Fibroblast of lung (primary cell): ENCODE data around the gene IL22RA2. TPM values are rescaled to one million over a fixed set of nuclear protein-coding genes. Genes with fewer than 3 reads are reported as not detected.
A peak's percentile ranks its signal among the peaks of the same experiment; 100 is the strongest.

Experiments
- DNase-seq, 2 donors: peaks; one replicate each; pipeline versions ENCODE4 v3.0.0 to v3.0.0-alpha.2; 2010; ENCODE audit warnings: low read depth in 2 of 2
- H2AFZ ChIP-seq: 2 replicates; pipeline ENCODE4 v1.5.1; 2012; ENCODE audit warnings: low read length, control low read depth, inconsistent platforms
- H3K27ac ChIP-seq: 2 replicates; pipeline ENCODE4 v1.5.1; 2011; ENCODE audit warnings: low read length, control low read depth; ENCODE audit not compliant: insufficient read depth
- H3K27me3 ChIP-seq: 2 replicates; pipeline ENCODE4 v1.5.1; 2011; ENCODE audit warnings: mild to moderate bottlenecking, low read length; ENCODE audit not compliant: control insufficient read depth, insufficient read depth
- H3K36me3 ChIP-seq: 2 replicates; pipeline ENCODE4 v1.5.1; 2011; ENCODE audit warnings: low read length; ENCODE audit not compliant: control insufficient read depth, insufficient read depth
- H3K4me1 ChIP-seq: 2 replicates; pipeline ENCODE4 v1.5.1; 2011; ENCODE audit warnings: low read length; ENCODE audit not compliant: control insufficient read depth, insufficient read depth; ENCODE audit errors: extremely low read depth
- H3K4me2 ChIP-seq: 2 replicates; pipeline ENCODE4 v1.5.1; 2011; ENCODE audit warnings: low read length, control low read depth; ENCODE audit not compliant: insufficient read depth; ENCODE audit errors: extremely low read depth
- H3K4me3 ChIP-seq, 4 experiments: fragments of 200-600 bp in 1 of 4; sonication (generic) in 1 of 4; replicated peaks in 1 of 4; 2 replicates each; pipeline ENCODE4 v1.5.1; 2011 to 2016; ENCODE audit warnings: low read length in 4 of 4, low read depth in 3 of 4, mild to moderate bottlenecking in 3 of 4, control low read depth in 2 of 4, inconsistent platforms in 1 of 4, mixed read lengths in 1 of 4; ENCODE audit not compliant: insufficient read depth in 1 of 4; ENCODE audit errors: control extremely low read depth in 1 of 4
- H3K79me2 ChIP-seq: 2 replicates; pipeline ENCODE4 v1.5.1; 2012; ENCODE audit warnings: mild to moderate bottlenecking, low read length, inconsistent platforms; ENCODE audit not compliant: control insufficient read depth, insufficient read depth
- H3K9ac ChIP-seq: 2 replicates; pipeline ENCODE4 v1.5.1; 2011; ENCODE audit warnings: mild to moderate bottlenecking, low read length, control low read depth; ENCODE audit not compliant: insufficient read depth
- H3K9me3 ChIP-seq: 2 replicates; pipeline ENCODE4 v1.5.1; 2012; ENCODE audit warnings: low read depth, low read length; ENCODE audit not compliant: control insufficient read depth, insufficient read depth
- H4K20me1 ChIP-seq: 2 replicates; pipeline ENCODE4 v1.5.1; 2011; ENCODE audit warnings: low read length; ENCODE audit not compliant: control insufficient read depth, insufficient read depth; ENCODE audit errors: extremely low read depth
- CTCF ChIP-seq, 2 donors: IDR thresholded peaks in 1 of 2; conservative IDR thresholded peaks in 1 of 2; 1 replicate in 1 of 2; 2 replicates in 1 of 2; pipeline ENCODE4 v1.5.1; 2011 to 2012; ENCODE audit warnings: low read length in 2 of 2, control low read depth in 1 of 2, inconsistent platforms in 1 of 2, low read depth in 1 of 2, mild to moderate bottlenecking in 1 of 2
- EZH2 ChIP-seq: IDR thresholded peaks from 2 replicates; pipeline ENCODE4 v1.5.1; 2012; ENCODE audit warnings: low read length, control low read depth, mild to moderate bottlenecking; ENCODE audit errors: missing control alignments
- polyA plus RNA-seq, 2 donors: library from polyadenylated mRNA; depleted of rRNA in 1 of 2; stranded (reverse) in 1 of 2; unstranded in 1 of 2; fragments of >200 nt; gene quantifications; 2 replicates each; pipeline ENCODE4 v1.2.1, GENCODE V29; 2011 to 2012; ENCODE audit warnings: missing spikeins in 1 of 2
- total RNA-seq: library from RNA; depleted of rRNA; stranded (reverse); fragments of >200 nt; gene quantifications from 2 replicates; pipeline ENCODE4 v1.2.1, GENCODE V29; 2014

IL22RA2 gene
- total and polyA plus RNA-seq, 2 donors (not counting 1 experiment from before 2014, with no cell fraction given), result not detected

- Histone ChIP-seq H3K36me3 (no peaks in the 10 kb centered on the region), H3K4me1 (no peaks in the 10 kb centered on the region), H4K20me1 (no peaks in the 10 kb centered on the region), H3K4me3 (no peak overlapping the region), H3K27ac (no peak overlapping the region), H2AFZ (no peak overlapping the region), H3K4me2 (no peak overlapping the region), H3K9ac (no peak overlapping the region), H3K79me2 (no peaks in the 10 kb centered on the region), H3K9me3 (no peaks in the 10 kb centered on the region), H3K27me3 (no peaks in the 10 kb centered on the region)
- TF ChIP-seq EZH2 (no peak), CTCF (conservative IDR thresholded peaks at IDR 0.05 in 1 of 2, IDR thresholded peaks at IDR 0.05 in 1 of 2; ENCODE audit: low read depth in 1 of 2, low read length in 2 of 2) (no peak)
- DNase-seq, result peak in 1 of 2 donors; percentile 38
Measured at GRCh38 chr6:137097057-137097456, 76.4 kb downstream of the IL22RA2 start.

GRCh38 chr6:137095651-137096238, 77.7 kb downstream of the IL22RA2 start:
- Histone ChIP-seq H4K20me1 (no peaks in the 10 kb centered on the region), H3K79me2 (no peaks in the 10 kb centered on the region), H2AFZ (no peak overlapping the region), H3K27me3 (no peaks in the 10 kb centered on the region), H3K27ac (no peak overlapping the region), H3K4me2 (no peak overlapping the region), H3K36me3 (no peaks in the 10 kb centered on the region), H3K9me3 (no peaks in the 10 kb centered on the region), H3K9ac (no peak overlapping the region), H3K4me1 (no peaks in the 10 kb centered on the region), H3K4me3 (no peak overlapping the region)
- no peak for DNase-seq
- TF ChIP-seq CTCF (conservative IDR thresholded peaks at IDR 0.05 in 1 of 2, IDR thresholded peaks at IDR 0.05 in 1 of 2; ENCODE audit: low read depth in 1 of 2, low read length in 2 of 2) (no peak), EZH2 (no peak)

- no peaks in the 10 kb centered on the region for H4K20me1 ChIP-seq
- no peaks in the 10 kb centered on the region for H3K4me1 ChIP-seq
- no peak overlapping the region for H3K27ac ChIP-seq
- H3K4me2 ChIP-seq, result no peak overlapping the region
- no peaks in the 10 kb centered on the region for H3K36me3 ChIP-seq
- no peak overlapping the region for H3K9ac ChIP-seq
- TF ChIP-seq EZH2, result no peak
- TF ChIP-seq CTCF (conservative IDR thresholded peaks at IDR 0.05 in 1 of 2, IDR thresholded peaks at IDR 0.05 in 1 of 2; ENCODE audit: low read depth in 1 of 2, low read length in 2 of 2), result no peak
- no peak overlapping the region for H3K4me3 ChIP-seq
- H3K9me3 ChIP-seq, result no peaks in the 10 kb centered on the region
- no peaks in the 10 kb centered on the region for H3K27me3 ChIP-seq
- no peaks in the 10 kb centered on the region for H3K79me2 ChIP-seq
- H2AFZ ChIP-seq, result no peak overlapping the region
- DNase-seq, result no peak
Measured at GRCh38 chr6:137095093-137095492, 78.4 kb downstream of the IL22RA2 start.
